Mesendoderm (in vitro differentiated cells): ENCODE measurements around the gene EZR.

ENCODE experiments used
- DNase-seq: peaks from one replicate; pipeline ENCODE4 v3.0.0; 2013
- H2AK5ac ChIP-seq: 2 replicates; pipeline ENCODE4 v1.6.1; 2013; ENCODE audit warnings: low read length, inconsistent platforms
- H2BK120ac ChIP-seq: 2 replicates; pipeline ENCODE4 v1.6.1; 2013; ENCODE audit warnings: low read depth, mild to moderate bottlenecking, low read length, moderate library complexity, mixed read lengths
- H2BK15ac ChIP-seq: replicated peaks from 2 replicates; pipeline ENCODE4 v1.6.1; 2013; ENCODE audit warnings: low read depth, mild to moderate bottlenecking, moderate library complexity
- H2BK5ac ChIP-seq: 2 replicates; pipeline ENCODE4 v1.6.1; 2013; ENCODE audit warnings: low read length, inconsistent platforms
- H3K18ac ChIP-seq: 2 replicates; pipeline ENCODE4 v1.6.1; 2013; ENCODE audit warnings: mild to moderate bottlenecking, low read length, mixed read lengths
- H3K23ac ChIP-seq: one replicate; pipeline ENCODE4 v1.6.1; 2013; ENCODE audit warnings: low read length
- H3K27ac ChIP-seq: 2 replicates; pipeline ENCODE4 v1.5.1; 2013; ENCODE audit warnings: low read depth, mild to moderate bottlenecking, inconsistent platforms, low read length, moderate library complexity
- H3K27me3 ChIP-seq: 2 replicates; pipeline ENCODE4 v1.6.1; 2013; ENCODE audit warnings: low read length, control low read depth, mild to moderate bottlenecking, inconsistent platforms; ENCODE audit not compliant: insufficient read depth, poor library complexity
- H3K36me3 ChIP-seq: 2 replicates; pipeline ENCODE4 v1.6.1; 2013; ENCODE audit warnings: low read length, inconsistent platforms; ENCODE audit not compliant: control insufficient read depth, insufficient read depth
- H3K4ac ChIP-seq: one replicate; pipeline ENCODE4 v1.6.1; 2013; ENCODE audit warnings: low read depth, mild to moderate bottlenecking, low read length, moderate library complexity
- H3K4me1 ChIP-seq: 2 replicates; pipeline ENCODE4 v1.6.1; 2013; ENCODE audit warnings: low read depth, low read length, inconsistent platforms; ENCODE audit not compliant: control insufficient read depth
- H3K4me2 ChIP-seq: 2 replicates; pipeline ENCODE4 v1.6.1; 2013; ENCODE audit warnings: low read length
- H3K4me3 ChIP-seq: 2 replicates; pipeline ENCODE4 v1.5.1; 2013; ENCODE audit warnings: mild to moderate bottlenecking, low read length
- H3K56ac ChIP-seq: one replicate; pipeline ENCODE4 v1.6.1; 2013; ENCODE audit warnings: low read length
- H3K79me1 ChIP-seq: 2 replicates; pipeline ENCODE4 v1.6.1; 2013; ENCODE audit warnings: low read length, inconsistent platforms
- H3K79me2 ChIP-seq: 2 replicates; pipeline ENCODE4 v1.6.1; 2013; ENCODE audit warnings: mild to moderate bottlenecking, low read length; ENCODE audit not compliant: control insufficient read depth, insufficient read depth
- H3K9ac ChIP-seq: 2 replicates; pipeline ENCODE4 v1.6.1; 2013; ENCODE audit warnings: low read length, inconsistent platforms
- H4K5ac ChIP-seq: one replicate; pipeline ENCODE4 v1.6.1; 2013; ENCODE audit warnings: low read length
- H4K8ac ChIP-seq: one replicate; pipeline ENCODE4 v1.6.1; 2013; ENCODE audit warnings: low read depth, mild to moderate bottlenecking, control low read depth, low read length, moderate library complexity
- WGBS: extraction: QIAGEN DNeasy Blood & Tissue Kit; methylation state at CpG from one replicate; pipeline ENCODE4 v1.1.7; 2013; ENCODE audit warnings: low lambda C conversion rate, missing lambda C conversion rate; ENCODE audit not compliant: insufficient coverage; ENCODE audit errors: extremely low coverage; 5-methylcytosine and 5-hydroxymethylcytosine counted together

The EZR gene

GRCh38 chr6:158737710-158738615 lies 81.2 kb downstream of the EZR start:
- H3K27me3 ChIP-seq = no peaks in the 10 kb centered on the region
- no peak overlapping the region for H2BK15ac ChIP-seq
- H3K18ac ChIP-seq = no peak overlapping the region
- H3K79me2 ChIP-seq = no peaks in the 10 kb centered on the region
- no peaks in the 10 kb centered on the region for H3K4me1 ChIP-seq
- H3K9ac ChIP-seq = no peak overlapping the region
- H2BK5ac ChIP-seq = no peak overlapping the region
- H3K36me3 ChIP-seq = no peaks in the 10 kb centered on the region
- no peak overlapping the region for H3K4me3 ChIP-seq
- H3K27ac ChIP-seq = no peak overlapping the region
- H2BK120ac ChIP-seq = no peak overlapping the region
- H4K5ac ChIP-seq = no peak overlapping the region
- DNase-seq = no peak
- no peak overlapping the region for H2AK5ac ChIP-seq
- H4K8ac ChIP-seq = no peak overlapping the region
- no peak overlapping the region for H3K4me2 ChIP-seq
- no peak overlapping the region for H3K56ac ChIP-seq
- no peak overlapping the region for H3K4ac ChIP-seq
- H3K23ac ChIP-seq = no peak overlapping the region
- WGBS = no CpG with 5 or more reads among the region's 12 CpGs
- H3K79me1 ChIP-seq = no peaks in the 10 kb centered on the region

GRCh38 chr6:158737082-158737709 lies 82.0 kb downstream of the EZR start:
- no peak for DNase-seq
- Histone ChIP-seq H3K79me2 (no peaks in the 10 kb centered on the region), H3K4me2 (no peak overlapping the region), H3K36me3 (no peaks in the 10 kb centered on the region), H2BK15ac (no peak overlapping the region), H3K79me1 (no peaks in the 10 kb centered on the region), H3K4me1 (no peaks in the 10 kb centered on the region), H3K23ac (no peak overlapping the region), H3K56ac (no peak overlapping the region), H3K4ac (no peak overlapping the region), H4K5ac (no peak overlapping the region), H2BK5ac (no peak overlapping the region), H3K4me3 (no peak overlapping the region), H3K27me3 (no peaks in the 10 kb centered on the region), H3K9ac (no peak overlapping the region), H4K8ac (no peak overlapping the region), H2AK5ac (no peak overlapping the region), H2BK120ac (no peak overlapping the region), H3K27ac (no peak overlapping the region), H3K18ac (no peak overlapping the region)
- WGBS = no CpG with 5 or more reads among the region's 3 CpGs

GRCh38 chr6:158735009-158735408 lies 84.2 kb downstream of the EZR start:
- no peak overlapping the region for H2BK5ac ChIP-seq
- no peak overlapping the region for H2BK120ac ChIP-seq
- H3K4me1 ChIP-seq = no peaks in the 10 kb centered on the region
- H3K4me2 ChIP-seq = no peak overlapping the region
- no peak overlapping the region for H3K27ac ChIP-seq
- H3K4ac ChIP-seq = no peak overlapping the region
- no peak overlapping the region for H3K4me3 ChIP-seq
- no peak overlapping the region for H3K23ac ChIP-seq
- H3K79me2 ChIP-seq = no peaks in the 10 kb centered on the region
- H3K56ac ChIP-seq = no peak overlapping the region
- H4K8ac ChIP-seq = no peak overlapping the region
- no peak overlapping the region for H2AK5ac ChIP-seq
- DNase-seq = no peak
- no peak overlapping the region for H3K9ac ChIP-seq
- H3K27me3 ChIP-seq = no peaks in the 10 kb centered on the region
- H3K79me1 ChIP-seq = no peaks in the 10 kb centered on the region
- H3K18ac ChIP-seq = no peak overlapping the region
- H4K5ac ChIP-seq = no peak overlapping the region
- H3K36me3 ChIP-seq = no peaks in the 10 kb centered on the region
- no peak overlapping the region for H2BK15ac ChIP-seq
- WGBS = no CpG with 5 or more reads among the region's 3 CpGs

DNA sequence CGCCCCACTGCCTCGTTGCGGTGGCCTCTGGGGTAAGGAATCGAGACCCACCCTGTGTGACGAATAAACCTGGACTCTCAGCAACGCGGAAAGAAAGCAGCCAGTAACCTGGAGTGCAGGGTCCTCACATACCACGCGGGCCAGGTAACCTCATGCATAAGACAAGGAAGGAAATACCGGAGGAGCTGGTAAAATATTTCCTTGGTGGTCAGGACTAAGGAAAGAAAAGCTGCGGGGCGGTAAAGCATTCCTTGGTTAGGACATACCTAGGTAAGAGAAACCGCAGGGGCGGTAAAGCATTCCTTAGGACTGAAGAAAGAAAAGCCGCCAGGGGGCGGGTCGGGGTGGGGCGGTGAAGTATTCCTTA lies 88.6 kb downstream of the EZR start:
- Histone ChIP-seq H3K4me1 (no peaks in the 10 kb centered on the region), H3K27ac (no peak overlapping the region), H3K18ac (no peak overlapping the region), H4K8ac (no peak overlapping the region), H2AK5ac (no peak overlapping the region), H3K79me2 (no peaks in the 10 kb centered on the region), H3K4me2 (no peak overlapping the region), H3K79me1 (no peaks in the 10 kb centered on the region), H3K4ac (no peak overlapping the region), H2BK120ac (no peak overlapping the region), H4K5ac (no peak overlapping the region), H3K56ac (no peak overlapping the region), H3K4me3 (no peak overlapping the region), H3K36me3 (no peaks in the 10 kb centered on the region), H3K23ac (no peak overlapping the region), H3K27me3 (no peaks in the 10 kb centered on the region), H2BK5ac (no peak overlapping the region), H2BK15ac (no peak overlapping the region), H3K9ac (no peak overlapping the region)
- WGBS = no CpG with 5 or more reads among the region's 18 CpGs
- peak; percentile 63 for DNase-seq

DNA sequence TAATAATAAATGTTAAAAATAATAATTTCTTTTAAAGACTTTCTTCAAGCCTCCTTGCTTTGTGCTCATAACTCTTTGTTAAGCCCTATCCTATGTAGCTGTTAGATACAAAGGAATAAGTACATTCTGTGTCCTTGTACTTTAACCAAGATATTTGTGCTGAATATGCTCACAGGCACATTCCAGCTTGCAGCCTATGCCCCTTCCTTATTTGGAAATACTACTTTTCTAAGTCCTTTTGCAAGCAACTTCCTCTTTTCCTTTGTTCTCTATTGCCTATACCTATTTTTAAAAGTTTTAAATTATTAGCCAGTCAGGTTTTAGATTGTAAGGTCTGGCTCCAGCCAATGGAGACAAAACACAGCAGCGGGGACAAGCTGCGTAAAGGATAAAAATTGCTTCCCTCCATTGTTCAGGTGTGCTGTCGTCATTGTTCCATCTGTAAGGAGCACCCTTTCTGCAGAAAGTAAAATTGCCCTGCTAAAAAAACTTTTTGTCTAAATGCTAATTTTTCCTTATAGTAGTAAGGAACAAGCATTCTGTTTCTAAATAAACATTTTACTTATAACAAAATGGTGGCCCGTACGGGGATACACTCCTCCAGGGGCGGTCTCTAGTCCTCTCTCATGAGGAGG lies 89.1 kb downstream of the EZR start:
- no peak for DNase-seq
- H3K4ac ChIP-seq = no peak overlapping the region
- H3K23ac ChIP-seq = no peak overlapping the region
- H3K18ac ChIP-seq = no peak overlapping the region
- H3K27me3 ChIP-seq = no peaks in the 10 kb centered on the region
- no peak overlapping the region for H3K27ac ChIP-seq
- WGBS = no CpG with 5 or more reads among the region's 6 CpGs
- H3K9ac ChIP-seq = no peak overlapping the region
- H2BK120ac ChIP-seq = no peak overlapping the region
- H2BK15ac ChIP-seq = no peak overlapping the region
- no peak overlapping the region for H3K4me2 ChIP-seq
- H3K79me1 ChIP-seq = no peaks in the 10 kb centered on the region
- H3K4me3 ChIP-seq = no peak overlapping the region
- H3K4me1 ChIP-seq = no peaks in the 10 kb centered on the region
- H4K8ac ChIP-seq = no peak overlapping the region
- H3K36me3 ChIP-seq = no peaks in the 10 kb centered on the region
- H2AK5ac ChIP-seq = no peak overlapping the region
- no peak overlapping the region for H3K56ac ChIP-seq
- no peaks in the 10 kb centered on the region for H3K79me2 ChIP-seq
- H4K5ac ChIP-seq = no peak overlapping the region
- H2BK5ac ChIP-seq = no peak overlapping the region
